ENCODE results near the gene SPON1.

The SPON1 gene

DNA sequence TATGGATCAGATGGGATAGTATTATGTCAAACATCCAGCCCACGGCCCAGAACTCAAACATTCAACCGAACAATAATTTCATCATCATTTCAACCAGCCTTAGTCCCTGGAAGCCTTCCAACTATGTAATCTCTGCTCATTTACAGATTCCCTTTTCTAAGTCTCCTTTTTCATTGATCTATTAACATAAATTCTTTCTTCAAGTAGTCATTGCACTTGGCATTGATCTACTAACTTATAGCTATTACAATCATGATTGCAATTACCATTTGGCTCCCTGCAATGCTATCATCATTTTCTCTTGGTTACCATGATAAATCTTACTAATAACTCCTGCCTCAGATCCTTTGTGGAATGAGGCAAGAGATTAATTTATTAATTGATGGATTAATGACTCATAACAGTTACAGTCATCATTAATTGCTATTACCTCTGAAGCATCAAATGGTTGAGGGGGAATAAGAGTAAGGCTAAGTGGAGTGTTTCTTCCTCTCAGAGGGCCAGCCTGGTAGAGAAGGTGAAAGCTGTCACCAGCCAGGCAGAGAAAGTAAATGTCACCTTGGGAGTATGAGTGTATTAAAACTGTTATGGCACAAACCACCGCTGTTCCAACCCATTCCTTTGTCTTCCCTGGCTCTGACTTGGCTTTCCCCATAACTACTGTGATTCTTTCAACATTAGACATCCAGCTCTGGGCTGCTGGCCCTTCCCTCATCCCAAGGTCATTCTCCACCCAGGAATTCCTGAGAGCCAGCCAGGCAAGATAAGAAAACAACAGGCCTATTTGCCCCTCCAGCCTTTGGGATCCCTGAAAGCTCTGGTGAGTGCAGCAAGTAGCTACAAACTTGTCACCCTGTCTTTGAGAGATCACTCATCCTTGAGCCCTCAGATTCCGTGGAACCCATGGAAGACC is 221.8 kb downstream of the SPON1 start:
- no peak overlapping the region for H3K4me3 ChIP-seq (ENCODE audit: extremely low read depth, insufficient read depth, low read length, poor library complexity, severe bottlenecking)
- no peaks in the 10 kb centered on the region for H3K36me3 ChIP-seq (ENCODE audit: control insufficient read depth, insufficient read depth, low read length)
- no peaks in the 10 kb centered on the region for H3K9me3 ChIP-seq (ENCODE audit: control insufficient read depth, low read length)
- H3K4me1 ChIP-seq (ENCODE audit: control insufficient read depth, insufficient read depth, low read length, poor library complexity, severe bottlenecking) = peaks cover 6% of the 10 kb centered on the region
- H3K27ac ChIP-seq (ENCODE audit: low read depth, low read length, severe bottlenecking) = no peak overlapping the region
- WGBS, 2 experiments (ENCODE audit: insufficient coverage in 2 of 2) = 89 to 100% methylated on average over 2 to 4 of the region's 4 CpGs

DNA sequence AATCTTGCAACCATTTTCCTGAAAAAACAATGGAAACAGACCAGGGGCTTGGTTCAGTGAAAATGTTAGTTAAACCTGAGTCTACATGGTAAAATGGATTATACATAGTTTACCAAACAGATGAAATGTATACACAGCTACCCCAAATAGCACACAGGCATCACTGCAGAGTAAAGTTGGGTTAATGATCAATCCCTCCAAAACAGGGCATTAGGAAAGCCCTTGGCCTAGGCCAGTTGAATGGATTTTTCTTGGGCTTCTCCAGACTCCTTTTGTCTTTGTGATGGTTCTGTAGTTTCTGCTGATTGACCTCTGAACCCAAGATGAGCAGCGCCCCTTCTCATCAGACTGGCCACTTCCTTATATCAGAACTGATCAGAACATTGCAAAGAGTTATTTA is 222.9 kb downstream of the SPON1 start:
- Histone ChIP-seq H3K4me1 (ENCODE audit: control insufficient read depth, insufficient read depth, low read length, poor library complexity, severe bottlenecking) (peaks cover 6% of the 10 kb centered on the region), H3K27ac (ENCODE audit: low read depth, low read length, severe bottlenecking) (no peak overlapping the region), H3K4me3 (ENCODE audit: extremely low read depth, insufficient read depth, low read length, poor library complexity, severe bottlenecking) (no peak overlapping the region), H3K9me3 (ENCODE audit: control insufficient read depth, low read length) (no peaks in the 10 kb centered on the region), H3K36me3 (ENCODE audit: control insufficient read depth, insufficient read depth, low read length) (no peaks in the 10 kb centered on the region)
- WGBS, 2 experiments (ENCODE audit: insufficient coverage in 2 of 2) = 60% methylated on average over 1 of the region's 1 CpG; no CpG with 5 or more reads in 1 of the 2 experiments

DNA sequence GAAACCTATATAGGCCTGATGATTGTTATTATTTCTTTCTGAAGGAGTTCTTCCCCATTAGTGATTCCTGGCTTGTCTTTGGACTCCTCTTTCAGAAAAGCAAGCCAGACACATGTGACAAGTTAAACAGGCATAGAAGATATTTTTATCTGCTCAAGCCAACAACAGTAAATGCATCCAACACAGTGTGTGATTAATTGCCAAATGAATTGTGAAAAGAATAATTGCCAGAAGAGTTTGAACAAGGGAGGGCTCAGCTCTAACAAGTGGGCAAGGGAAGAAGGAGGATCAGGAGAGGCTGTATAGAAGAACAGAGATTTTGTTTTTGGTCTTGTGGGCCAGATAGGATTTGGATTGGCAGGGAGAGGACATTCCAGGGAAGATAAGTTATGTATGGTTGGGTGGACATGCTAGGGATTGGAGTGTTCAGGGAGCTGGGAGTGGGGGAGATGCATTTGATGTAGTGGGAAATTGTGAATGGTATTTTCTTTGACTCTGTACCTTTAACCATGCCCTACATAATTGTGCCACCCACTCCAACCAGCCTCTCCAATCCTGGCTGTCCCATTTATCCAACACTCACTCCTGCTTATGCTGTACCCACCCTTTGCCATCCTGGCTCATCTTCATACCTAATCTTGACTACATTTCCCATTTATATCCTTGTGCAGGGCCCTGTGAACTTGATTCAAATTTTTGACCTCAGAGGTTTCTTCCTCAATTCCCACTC is 223.7 kb downstream of the SPON1 start:
- no peak overlapping the region for H3K4me3 ChIP-seq (ENCODE audit: extremely low read depth, insufficient read depth, low read length, poor library complexity, severe bottlenecking)
- H3K36me3 ChIP-seq (ENCODE audit: control insufficient read depth, insufficient read depth, low read length) = no peaks in the 10 kb centered on the region
- H3K4me1 ChIP-seq (ENCODE audit: control insufficient read depth, insufficient read depth, low read length, poor library complexity, severe bottlenecking) = peaks cover 6% of the 10 kb centered on the region
- no peaks in the 10 kb centered on the region for H3K9me3 ChIP-seq (ENCODE audit: control insufficient read depth, low read length)
- H3K27ac ChIP-seq (ENCODE audit: low read depth, low read length, severe bottlenecking) = no peak overlapping the region

DNA sequence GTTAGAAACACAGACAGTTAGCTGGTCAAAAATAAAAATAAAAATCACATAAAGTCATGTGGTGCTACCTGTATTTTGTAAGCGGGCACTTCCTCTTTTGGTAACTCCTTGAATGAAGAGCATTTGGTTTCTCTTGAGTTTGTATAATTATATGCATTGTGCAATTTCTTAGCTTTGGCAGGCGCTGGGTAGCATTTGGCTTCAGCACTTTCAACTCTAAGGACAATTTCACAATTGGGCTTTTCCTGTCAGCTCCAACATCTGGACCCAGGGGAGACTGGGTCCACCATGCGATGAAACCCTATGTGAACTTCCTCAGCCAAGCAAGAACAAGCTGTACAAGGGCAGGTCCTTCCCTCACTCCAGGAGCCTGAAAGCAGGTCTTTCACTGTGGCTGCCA is 227.4 kb downstream of the SPON1 start:
- H3K36me3 ChIP-seq (ENCODE audit: control insufficient read depth, insufficient read depth, low read length) = no peaks in the 10 kb centered on the region
- H3K4me1 ChIP-seq (ENCODE audit: control insufficient read depth, insufficient read depth, low read length, poor library complexity, severe bottlenecking) = no peaks in the 10 kb centered on the region
- no CpG with 5 or more reads among the region's 3 CpGs for WGBS, 2 experiments (ENCODE audit: insufficient coverage in 2 of 2)
- H3K9me3 ChIP-seq (ENCODE audit: control insufficient read depth, low read length) = no peaks in the 10 kb centered on the region
- no peak overlapping the region for H3K27ac ChIP-seq (ENCODE audit: low read depth, low read length, severe bottlenecking)
- no peak overlapping the region for H3K4me3 ChIP-seq (ENCODE audit: extremely low read depth, insufficient read depth, low read length, poor library complexity, severe bottlenecking)

DNA sequence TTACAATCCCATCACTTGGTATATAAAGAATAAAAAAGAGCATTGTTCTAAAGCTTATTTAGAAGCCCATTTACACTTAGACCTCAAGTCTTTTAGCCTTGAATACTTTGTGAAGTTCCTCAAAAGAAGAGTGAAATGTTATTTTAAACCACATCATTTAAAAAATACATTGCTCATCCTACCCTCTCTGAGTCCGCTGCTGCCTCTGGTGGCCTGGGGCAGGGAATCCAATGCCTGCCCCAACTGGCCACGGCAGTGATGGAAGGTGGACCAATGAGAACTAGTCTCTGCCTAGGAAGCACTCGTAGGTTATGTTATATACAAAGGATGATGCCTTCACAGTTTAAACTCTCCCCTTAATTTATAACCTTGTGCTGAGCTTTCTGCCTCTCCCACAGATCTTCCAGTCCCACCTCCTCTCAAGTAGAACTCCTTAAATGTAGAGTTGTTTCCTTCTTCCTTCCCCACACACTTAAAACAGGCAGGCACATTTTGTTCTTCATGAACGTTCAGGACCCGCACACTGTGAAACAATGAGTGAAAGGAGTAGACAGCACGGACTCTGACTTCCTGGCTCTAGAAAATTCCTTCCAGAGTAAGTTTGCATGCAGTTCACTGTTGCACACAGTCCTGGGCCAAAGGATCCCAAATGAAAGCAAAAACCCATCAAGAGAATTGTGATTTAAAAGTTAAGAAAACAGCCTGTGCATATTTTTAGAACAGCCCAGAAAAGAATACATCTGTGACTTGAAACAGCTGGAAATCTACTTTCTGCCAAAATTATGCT is 228.7 kb downstream of the SPON1 start:
- H3K9me3 ChIP-seq (ENCODE audit: control insufficient read depth, low read length) = no peaks in the 10 kb centered on the region
- no peak overlapping the region for H3K4me3 ChIP-seq (ENCODE audit: extremely low read depth, insufficient read depth, low read length, poor library complexity, severe bottlenecking)
- H3K4me1 ChIP-seq (ENCODE audit: control insufficient read depth, insufficient read depth, low read length, poor library complexity, severe bottlenecking) = no peaks in the 10 kb centered on the region
- no peaks in the 10 kb centered on the region for H3K36me3 ChIP-seq (ENCODE audit: control insufficient read depth, insufficient read depth, low read length)
- WGBS, 2 experiments (ENCODE audit: insufficient coverage in 2 of 2) = 86 to 97% methylated on average over 3 of the region's 6 CpGs
- no peak overlapping the region for H3K27ac ChIP-seq (ENCODE audit: low read depth, low read length, severe bottlenecking)

DNA sequence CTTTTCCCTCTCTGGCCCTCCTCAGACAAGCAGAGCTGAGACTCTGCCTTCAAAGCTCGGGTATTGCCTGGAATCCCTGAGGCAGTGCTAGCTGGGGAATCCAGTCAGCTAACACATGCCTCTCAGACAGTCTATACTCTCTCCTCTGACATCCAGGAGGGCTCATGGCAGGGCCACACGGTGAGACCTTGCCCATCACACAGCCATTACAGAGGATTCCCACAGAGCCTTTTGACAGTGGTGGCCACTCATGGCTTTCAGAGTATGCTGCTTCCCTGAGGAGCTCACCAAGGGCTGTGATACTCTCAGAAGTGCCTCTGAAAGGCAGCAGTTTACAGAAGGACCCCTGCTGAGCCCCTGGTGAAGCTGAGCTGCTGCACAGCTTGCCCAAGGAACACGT is 231.1 kb downstream of the SPON1 start:
- Histone ChIP-seq H3K36me3 (ENCODE audit: control insufficient read depth, insufficient read depth, low read length) (no peaks in the 10 kb centered on the region), H3K9me3 (ENCODE audit: control insufficient read depth, low read length) (no peaks in the 10 kb centered on the region), H3K27ac (ENCODE audit: low read depth, low read length, severe bottlenecking) (no peak overlapping the region), H3K4me3 (ENCODE audit: extremely low read depth, insufficient read depth, low read length, poor library complexity, severe bottlenecking) (no peak overlapping the region), H3K4me1 (ENCODE audit: control insufficient read depth, insufficient read depth, low read length, poor library complexity, severe bottlenecking) (no peaks in the 10 kb centered on the region)
- 32 to 38% methylated on average over 3 of the region's 3 CpGs for WGBS, 2 experiments (ENCODE audit: insufficient coverage in 2 of 2)

DNA sequence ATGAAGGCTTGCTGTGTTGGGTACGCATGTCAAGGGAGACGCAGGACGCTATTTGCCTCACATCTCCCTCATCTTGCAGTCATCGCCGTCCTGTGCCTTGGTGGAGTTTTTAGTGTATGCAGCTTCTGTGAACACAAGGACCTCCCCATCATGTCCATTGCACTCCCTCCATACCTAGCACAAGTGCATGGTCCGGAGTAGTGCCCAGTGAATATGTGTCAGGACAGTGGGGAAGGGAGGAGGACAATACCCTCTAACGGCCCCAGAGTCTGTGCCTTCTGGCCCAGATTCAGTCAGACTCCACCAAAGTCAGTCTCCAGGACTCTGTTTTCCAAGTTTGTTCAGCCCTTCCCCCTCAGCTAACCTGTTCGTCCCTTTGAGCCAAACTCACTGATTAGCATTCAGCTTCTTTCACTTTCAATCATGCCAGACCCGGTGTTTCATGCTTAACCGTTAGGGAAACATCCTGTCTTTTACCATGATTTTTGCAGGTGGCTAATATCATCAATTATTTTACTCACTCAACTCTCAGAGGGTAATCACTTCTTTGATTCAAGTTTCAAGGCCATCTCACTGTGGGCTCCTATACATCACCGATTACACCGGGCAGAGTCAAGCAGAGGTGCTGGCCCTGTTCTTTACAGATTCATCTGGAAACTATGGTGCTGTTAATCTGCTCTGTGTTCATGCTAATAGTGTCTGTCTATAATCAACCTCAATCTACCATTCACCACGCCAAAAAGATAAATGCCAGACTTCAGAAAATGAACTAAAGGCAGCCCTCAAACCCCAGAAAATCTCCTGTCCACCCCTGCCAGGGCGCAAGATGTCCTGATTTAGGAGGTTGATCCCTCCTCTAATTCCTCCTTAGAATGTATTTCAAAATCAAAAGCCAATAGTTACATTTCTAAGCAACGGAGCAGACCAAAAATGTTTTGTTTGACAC is 240.0 kb downstream of the SPON1 start:
- H3K27ac ChIP-seq (ENCODE audit: low read depth, low read length, severe bottlenecking) = no peak overlapping the region
- H3K9me3 ChIP-seq (ENCODE audit: control insufficient read depth, low read length) = no peaks in the 10 kb centered on the region
- H3K36me3 ChIP-seq (ENCODE audit: control insufficient read depth, insufficient read depth, low read length) = no peaks in the 10 kb centered on the region
- H3K4me1 ChIP-seq (ENCODE audit: control insufficient read depth, insufficient read depth, low read length, poor library complexity, severe bottlenecking) = no peaks in the 10 kb centered on the region
- 84 to 85% methylated on average over 5 to 10 of the region's 15 CpGs for WGBS, 2 experiments (ENCODE audit: insufficient coverage in 2 of 2)
- no peak overlapping the region for H3K4me3 ChIP-seq (ENCODE audit: extremely low read depth, insufficient read depth, low read length, poor library complexity, severe bottlenecking)

DNA sequence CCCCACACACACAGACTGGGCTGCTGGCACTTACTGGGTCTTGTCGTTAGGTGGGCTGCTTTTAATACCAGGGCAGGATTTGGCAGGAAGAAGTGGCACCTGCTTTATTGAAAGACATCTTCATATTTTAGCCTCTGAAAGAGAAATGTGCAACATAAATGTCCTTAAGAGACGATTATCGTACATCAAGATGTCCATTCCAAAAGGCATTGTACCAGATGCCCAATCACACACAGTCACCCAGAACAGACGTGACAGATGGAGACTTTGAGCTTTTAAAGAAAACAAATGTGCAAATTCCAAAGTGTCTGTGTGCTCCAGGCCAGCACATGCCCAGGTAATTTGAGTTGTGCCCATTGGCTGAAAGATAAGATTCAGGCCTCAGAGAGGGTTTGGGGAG is 240.8 kb downstream of the SPON1 start:
- Histone ChIP-seq H3K4me3 (ENCODE audit: extremely low read depth, insufficient read depth, low read length, poor library complexity, severe bottlenecking) (no peak overlapping the region), H3K9me3 (ENCODE audit: control insufficient read depth, low read length) (no peaks in the 10 kb centered on the region), H3K36me3 (ENCODE audit: control insufficient read depth, insufficient read depth, low read length) (no peaks in the 10 kb centered on the region), H3K4me1 (ENCODE audit: control insufficient read depth, insufficient read depth, low read length, poor library complexity, severe bottlenecking) (no peaks in the 10 kb centered on the region), H3K27ac (ENCODE audit: low read depth, low read length, severe bottlenecking) (no peak overlapping the region)
- WGBS, 2 experiments (ENCODE audit: insufficient coverage in 2 of 2) = 100% methylated on average over 2 of the region's 4 CpGs; no CpG with 5 or more reads in 1 of the 2 experiments

DNA sequence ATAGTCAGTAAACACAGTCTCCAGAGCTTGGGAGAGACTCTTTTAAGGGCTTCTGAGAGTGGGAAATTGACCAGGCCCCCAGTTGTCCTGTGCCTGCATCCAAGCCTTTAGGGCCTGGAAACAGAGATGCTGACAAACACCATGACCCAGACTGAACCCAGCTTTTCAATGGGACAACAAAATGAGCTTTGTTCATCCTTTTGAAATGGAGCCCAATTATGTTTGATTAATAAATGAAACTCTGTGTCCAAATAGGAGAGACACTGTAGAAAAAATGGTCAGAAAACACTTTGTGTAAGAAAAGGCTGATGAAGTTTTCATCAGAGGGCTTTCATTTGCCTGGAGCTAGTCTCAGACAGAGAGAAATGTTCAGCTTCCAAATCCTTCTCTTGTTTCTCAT is 250.5 kb downstream of the SPON1 start:
- H3K27ac ChIP-seq (ENCODE audit: low read depth, low read length, severe bottlenecking) = no peak overlapping the region
- no peak overlapping the region for H3K4me3 ChIP-seq (ENCODE audit: extremely low read depth, insufficient read depth, low read length, poor library complexity, severe bottlenecking)
- H3K9me3 ChIP-seq (ENCODE audit: control insufficient read depth, low read length) = no peaks in the 10 kb centered on the region
- no peaks in the 10 kb centered on the region for H3K36me3 ChIP-seq (ENCODE audit: control insufficient read depth, insufficient read depth, low read length)
- H3K4me1 ChIP-seq (ENCODE audit: control insufficient read depth, insufficient read depth, low read length, poor library complexity, severe bottlenecking) = no peaks in the 10 kb centered on the region

DNA sequence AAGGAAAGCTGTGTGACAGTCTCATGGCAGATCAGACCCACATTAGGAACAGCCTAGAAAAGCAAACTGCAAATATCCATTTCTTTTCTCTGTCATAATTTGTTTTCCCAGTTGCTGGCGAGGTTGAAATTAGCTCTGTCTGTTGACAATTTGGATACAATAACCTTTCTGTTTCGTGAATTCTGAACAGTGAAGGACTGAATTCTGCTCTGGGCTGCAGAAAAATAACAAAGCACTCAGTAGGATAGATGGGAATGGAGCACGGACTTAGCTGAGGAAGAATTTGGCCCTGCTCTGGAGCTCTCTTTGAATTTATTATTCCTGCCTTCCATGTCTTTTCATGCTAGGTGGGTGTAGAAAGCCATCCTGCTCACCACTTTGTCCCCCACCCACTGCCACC is 256.2 kb downstream of the SPON1 start:
- Histone ChIP-seq H3K9me3 (ENCODE audit: control insufficient read depth, low read length) (no peaks in the 10 kb centered on the region), H3K4me1 (ENCODE audit: control insufficient read depth, insufficient read depth, low read length, poor library complexity, severe bottlenecking) (no peaks in the 10 kb centered on the region)
- WGBS, 2 experiments (ENCODE audit: insufficient coverage in 2 of 2) = 90 to 94% methylated on average over 2 of the region's 3 CpGs

More for the DNA sequence above, 256.2 kb downstream of the SPON1 start:
- Histone ChIP-seq H3K4me3 (ENCODE audit: extremely low read depth, insufficient read depth, low read length, poor library complexity, severe bottlenecking) (no peak overlapping the region), H3K36me3 (ENCODE audit: control insufficient read depth, insufficient read depth, low read length) (no peaks in the 10 kb centered on the region), H3K27ac (ENCODE audit: low read depth, low read length, severe bottlenecking) (no peak overlapping the region)
